Ishikawa (cell line): ENCODE results near the gene CCDC97.

Source experiments
- CEBPB ChIP-seq: IDR thresholded peaks from 2 replicates; pipeline ENCODE4 v1.6.1; 2012
- CREB1 ChIP-seq: IDR thresholded peaks from 2 replicates; pipeline ENCODE4 v1.6.1; 2012; ENCODE audit warnings: low read depth
- EGR1 ChIP-seq: IDR thresholded peaks from 2 replicates; pipeline ENCODE4 v1.6.1; 2012
- EP300 ChIP-seq: IDR thresholded peaks from 2 replicates; pipeline ENCODE4 v1.6.1; 2012; ENCODE audit warnings: borderline replicate concordance
- FOXM1 ChIP-seq: IDR thresholded peaks from 2 replicates; pipeline ENCODE4 v1.6.1; 2012; ENCODE audit warnings: low read depth, borderline replicate concordance
- MAX ChIP-seq: IDR thresholded peaks from 2 replicates; pipeline ENCODE4 v1.6.1; 2012
- NFIC ChIP-seq: IDR thresholded peaks from 2 replicates; pipeline ENCODE4 v1.6.1; 2012
- RAD21 ChIP-seq: IDR thresholded peaks from 2 replicates; pipeline ENCODE4 v1.6.1; 2012; ENCODE audit warnings: low read depth
- REST ChIP-seq: IDR thresholded peaks from 2 replicates; pipeline ENCODE4 v1.6.1; 2012; ENCODE audit warnings: low read depth, mild to moderate bottlenecking
- TAF1 ChIP-seq: IDR thresholded peaks from 2 replicates; pipeline ENCODE4 v1.6.1; 2012; ENCODE audit warnings: low read depth, mild to moderate bottlenecking
- TCF12 ChIP-seq: IDR thresholded peaks from 2 replicates; pipeline ENCODE4 v1.6.1; 2012; ENCODE audit warnings: low read depth
- TEAD4 ChIP-seq: IDR thresholded peaks from 2 replicates; pipeline ENCODE4 v1.6.1; 2012
- USF1 ChIP-seq: IDR thresholded peaks from 2 replicates; pipeline ENCODE4 v1.6.1; 2012
- YY1 ChIP-seq: IDR thresholded peaks from 2 replicates; pipeline ENCODE4 v1.6.1; 2012; ENCODE audit warnings: low read depth
- ZBTB7A ChIP-seq: IDR thresholded peaks from 2 replicates; pipeline ENCODE4 v1.6.1; 2012; ENCODE audit warnings: low read depth

CCDC97 gene

GRCh38 chr19:41325947-41326706 lies 16.2 kb downstream of the CCDC97 start:
- no peak for TF ChIP-seq MAX
- no peak for TF ChIP-seq TAF1
- TF ChIP-seq TCF12: no peak
- TF ChIP-seq RAD21: no peak
- no peak for TF ChIP-seq YY1
- no peak for TF ChIP-seq CEBPB
- TF ChIP-seq USF1: no peak
- no peak for TF ChIP-seq REST
- no peak for TF ChIP-seq EGR1
- TF ChIP-seq FOXM1: no peak
- no peak for TF ChIP-seq EP300

GRCh38 chr19:41327076-41327575 lies 17.2 kb downstream of the CCDC97 start:
- TF ChIP-seq YY1 (no peak), CEBPB (no peak), MAX (no peak), TEAD4 (no peak), FOXM1 (no peak), USF1 (no peak), CREB1 (no peak), EGR1 (no peak), NFIC (no peak), REST (no peak), TAF1 (no peak), RAD21 (no peak), TCF12 (no peak)

GRCh38 chr19:41327576-41328156 lies 17.7 kb downstream of the CCDC97 start:
- TF ChIP-seq TEAD4 (no peak; the same call in 1 of the 2 replicates), TCF12 (peak; percentile 68), CREB1 (no peak), CEBPB (no peak), EP300 (no peak; the same call in 1 of the 2 replicates), YY1 (no peak; the same call in 1 of the 2 replicates), EGR1 (peak; percentile 31; the same call in 1 of the 2 replicates), REST (no peak), RAD21 (no peak; the same call in 1 of the 2 replicates), USF1 (peak; percentile 61; the same call in 1 of the 2 replicates), FOXM1 (no peak), TAF1 (peak; percentile 61), NFIC (peak; percentile 48; the same call in 1 of the 2 replicates), ZBTB7A (peak; percentile 85), MAX (peak; percentile 95)
